GM12892 (cell line): ENCODE measurements around the gene HPS1.

ENCODE experiments used
- POLR2A ChIP-seq: IDR thresholded peaks from 2 replicates; pipeline ENCODE4 v1.6.1; 2011; ENCODE audit warnings: low read depth, low read length, control low read depth
- POLR2AphosphoS5 ChIP-seq: IDR thresholded peaks from 2 replicates; pipeline ENCODE4 v1.6.1; 2011; ENCODE audit warnings: low read depth, low read length, control low read depth
- TAF1 ChIP-seq: IDR thresholded peaks from 2 replicates; pipeline ENCODE4 v1.6.1; 2011; ENCODE audit warnings: low read depth, mild to moderate bottlenecking, control low read depth, low read length, borderline replicate concordance

GRCh38 chr10:98399784-98400183 lies 47.0 kb downstream of the HPS1 start:
- TF ChIP-seq POLR2AphosphoS5 (no peak), POLR2A (no peak), TAF1 (no peak)
